ENCODE data around the gene CMTM8. TPM values are rescaled to one million over a fixed set of nuclear protein-coding genes. Genes with fewer than 3 reads are reported as not detected.

The CMTM8 gene
- polyA plus RNA-seq, 12 donors: 1.9 to 4.0 (median 2.4) TPM; not detected in 2

DNA sequence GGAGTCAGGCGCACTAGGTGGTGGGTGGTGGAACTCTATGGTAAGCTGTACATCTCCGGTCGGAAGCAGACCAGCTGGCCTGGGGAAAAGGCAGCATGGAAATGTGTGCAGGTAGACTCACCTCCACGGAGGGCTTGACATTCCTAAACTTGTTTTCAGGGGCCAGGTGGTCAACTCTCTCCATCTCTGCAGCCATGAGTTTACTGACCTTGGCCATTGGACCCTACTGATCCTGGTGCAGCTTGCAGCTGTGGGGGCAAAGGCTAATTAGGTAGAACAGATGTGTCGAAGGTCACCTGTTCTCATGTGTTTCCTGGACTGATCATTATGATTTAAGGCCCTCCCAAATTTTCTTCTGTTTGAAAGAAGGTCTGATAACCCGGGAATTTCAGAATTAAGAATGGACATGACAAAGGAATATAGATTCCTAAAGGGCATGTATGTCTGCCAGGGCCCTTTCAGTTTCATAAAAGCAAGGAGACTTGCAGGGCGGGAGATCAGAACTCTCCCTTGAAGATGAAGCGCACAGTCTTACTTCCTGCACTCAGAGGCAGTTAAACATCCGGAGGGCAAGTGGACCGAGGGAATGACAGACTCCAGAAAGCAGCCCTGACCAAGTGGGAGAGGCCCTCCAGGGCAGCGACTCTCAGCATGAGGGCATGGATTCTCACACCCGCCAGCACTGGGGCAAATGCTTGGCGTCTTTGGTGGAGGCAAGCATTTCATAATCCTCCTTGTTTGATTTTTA is 97.1 kb downstream of the CMTM8 start:
- no peak for DNase-seq

DNA sequence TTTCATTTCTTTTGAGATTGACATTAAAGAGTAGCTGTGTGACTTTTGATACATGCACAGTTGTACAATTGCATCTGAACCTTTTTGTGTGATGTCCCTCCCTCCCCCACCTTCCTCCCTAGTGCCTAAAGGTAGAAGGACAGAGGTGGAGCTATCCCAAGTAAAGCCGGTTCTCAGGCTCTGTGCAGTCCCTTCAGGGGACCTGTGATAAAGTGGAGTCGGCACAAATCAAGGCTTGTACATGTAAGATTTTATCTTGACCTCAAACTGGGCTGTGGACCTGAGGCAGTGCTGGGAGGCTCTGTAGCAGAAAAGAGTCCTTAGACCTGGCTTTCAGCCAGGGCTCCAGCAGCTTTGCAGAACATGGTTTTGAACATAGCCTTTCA is 97.6 kb downstream of the CMTM8 start:
- DNase-seq: no peak

- no peak for DNase-seq
These were observed 99.0 kb downstream of the CMTM8 start for GRCh38 chr3:32337505-32337904.

DNA sequence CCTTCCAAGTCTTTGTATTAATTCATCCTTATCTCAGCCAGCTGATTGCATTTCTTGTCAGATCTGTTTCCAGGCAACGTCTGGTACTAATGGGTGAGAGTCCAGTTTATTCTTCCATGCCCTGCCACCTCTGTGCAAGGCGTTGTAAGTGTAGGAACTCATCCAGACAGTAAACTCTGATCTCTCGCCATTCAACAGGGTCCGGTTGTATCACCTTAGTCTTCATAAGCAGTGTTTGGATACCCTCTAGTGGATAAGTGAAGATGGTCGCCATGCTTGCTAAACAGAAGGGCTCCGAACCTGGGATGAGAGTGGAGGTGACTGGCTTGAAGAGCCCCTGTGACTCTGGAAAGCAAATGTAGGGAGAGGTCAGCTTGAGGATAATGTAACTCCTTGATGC is 101.6 kb downstream of the CMTM8 start:
- peak; percentile 30 for DNase-seq

DNA sequence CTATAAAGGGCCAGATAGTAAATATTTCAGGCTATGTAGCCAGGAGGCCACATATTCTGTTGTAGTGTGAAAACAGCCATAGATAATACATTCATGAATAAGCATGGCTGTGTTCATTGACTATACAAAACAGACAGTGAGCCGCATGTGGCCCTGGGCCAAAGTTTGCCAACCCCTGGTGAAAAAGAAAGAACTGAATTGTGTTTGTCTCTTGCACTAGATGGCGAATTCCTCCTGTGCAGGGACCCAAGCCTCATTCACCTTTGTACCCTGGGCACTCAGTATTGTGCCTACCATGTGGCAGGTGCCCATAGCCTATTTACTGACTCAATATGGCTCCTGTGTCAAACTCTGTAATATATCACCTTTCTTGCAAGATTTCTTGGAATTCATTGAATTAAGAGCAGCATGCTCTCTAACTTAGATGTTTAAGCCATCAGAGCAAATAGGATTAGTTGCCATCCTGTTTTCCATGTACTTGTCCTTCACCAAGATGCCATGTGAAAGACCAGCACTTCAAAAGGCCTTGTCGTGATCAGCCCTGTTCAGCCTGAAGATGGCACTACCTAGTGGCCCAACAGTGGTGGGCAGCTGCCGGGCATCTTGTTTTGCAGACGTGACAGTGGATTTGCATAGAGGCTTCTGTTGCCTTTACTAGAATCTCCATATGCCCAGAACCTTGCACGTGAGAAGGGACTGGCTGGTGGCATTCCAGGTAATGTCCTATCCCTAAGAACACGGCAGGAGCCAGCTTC is 102.3 kb downstream of the CMTM8 start:
- no peak for DNase-seq

GRCh38 chr3:32347343-32348125 is 109.1 kb downstream of the CMTM8 start:
- no peak for DNase-seq

DNA sequence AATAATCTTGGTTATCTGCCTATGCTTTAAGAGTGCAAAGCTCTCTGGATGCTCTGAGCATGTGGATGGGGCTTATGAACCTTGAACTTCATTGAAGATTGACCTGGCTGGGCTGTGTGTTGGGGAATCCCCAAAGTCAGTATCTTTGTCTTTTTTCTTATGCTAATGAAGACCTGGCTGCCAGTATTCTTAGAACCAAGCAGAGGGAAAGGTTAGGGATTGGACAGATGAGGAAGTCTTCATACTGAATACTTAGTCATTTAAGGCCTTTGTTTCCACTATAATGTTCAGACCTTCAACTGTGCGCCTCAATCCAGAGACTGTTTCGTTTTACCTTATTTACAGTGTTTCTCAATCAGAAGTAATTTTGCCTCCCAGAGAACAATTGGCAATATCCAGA is 110.7 kb downstream of the CMTM8 start:
- no peak for DNase-seq

DNA sequence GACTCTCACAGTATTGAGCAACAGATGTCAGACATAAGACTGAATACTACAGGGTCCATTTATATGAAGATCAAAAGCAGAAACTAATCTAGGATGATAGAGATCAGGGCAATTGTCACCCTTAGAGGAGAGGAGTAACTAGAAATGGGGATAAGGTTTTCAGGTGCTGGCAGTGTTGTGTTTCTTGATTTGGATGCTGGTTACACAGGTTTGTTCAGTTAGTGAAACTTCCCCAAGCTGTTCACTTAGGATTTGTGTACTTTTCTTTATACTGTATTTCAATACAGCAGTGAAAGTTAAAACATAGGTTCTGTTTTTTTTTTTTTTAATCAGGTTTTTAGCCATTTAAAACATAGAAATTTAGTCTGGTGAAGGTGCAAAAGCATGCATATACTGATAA is 114.1 kb downstream of the CMTM8 start:
- DNase-seq: no peak

GRCh38 chr3:32353351-32353750 is 114.9 kb downstream of the CMTM8 start:
- DNase-seq: no peak

DNA sequence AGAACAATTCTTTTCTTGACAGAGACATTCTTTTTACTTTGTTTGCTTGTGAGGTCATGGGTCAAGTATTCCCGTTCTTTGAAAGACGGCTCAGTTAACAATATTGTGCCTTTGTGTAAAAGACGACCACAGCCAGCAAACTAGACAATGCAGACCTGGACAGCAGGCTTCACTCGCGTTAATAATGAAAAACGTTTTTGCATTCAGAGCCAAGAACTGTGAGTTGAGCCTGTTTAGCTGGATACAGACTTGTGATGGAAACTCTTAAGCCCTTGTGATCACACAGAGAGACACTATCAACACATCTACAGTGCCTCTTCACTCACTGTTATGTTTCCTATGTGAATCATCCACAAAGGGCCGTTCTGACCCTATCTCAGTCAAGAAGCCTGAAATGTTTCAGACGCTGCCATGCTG is 115.9 kb downstream of the CMTM8 start:
- DNase-seq: no peak

GRCh38 chr3:32355751-32356291 is 117.3 kb downstream of the CMTM8 start:
- no peak for DNase-seq

- DNase-seq: no peak
These were observed 121.4 kb downstream of the CMTM8 start for GRCh38 chr3:32359766-32360492.

DNA sequence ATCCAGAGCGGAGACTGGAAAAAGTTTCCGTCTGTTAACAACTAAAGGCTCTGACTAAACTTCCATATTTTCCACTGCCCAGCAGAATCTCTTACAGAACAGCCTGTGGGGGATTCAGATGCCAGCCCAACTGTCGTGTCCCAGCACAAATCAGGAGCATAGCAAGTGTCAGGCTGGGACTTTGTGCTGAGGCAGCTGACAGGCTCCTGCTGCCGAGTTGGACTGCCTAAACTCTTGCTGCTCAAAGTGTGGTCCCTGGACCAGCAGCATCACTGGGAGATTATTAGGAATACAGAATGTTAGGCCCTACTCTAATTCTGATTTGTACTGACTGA is 122.0 kb downstream of the CMTM8 start:
- no peak for DNase-seq

DNA sequence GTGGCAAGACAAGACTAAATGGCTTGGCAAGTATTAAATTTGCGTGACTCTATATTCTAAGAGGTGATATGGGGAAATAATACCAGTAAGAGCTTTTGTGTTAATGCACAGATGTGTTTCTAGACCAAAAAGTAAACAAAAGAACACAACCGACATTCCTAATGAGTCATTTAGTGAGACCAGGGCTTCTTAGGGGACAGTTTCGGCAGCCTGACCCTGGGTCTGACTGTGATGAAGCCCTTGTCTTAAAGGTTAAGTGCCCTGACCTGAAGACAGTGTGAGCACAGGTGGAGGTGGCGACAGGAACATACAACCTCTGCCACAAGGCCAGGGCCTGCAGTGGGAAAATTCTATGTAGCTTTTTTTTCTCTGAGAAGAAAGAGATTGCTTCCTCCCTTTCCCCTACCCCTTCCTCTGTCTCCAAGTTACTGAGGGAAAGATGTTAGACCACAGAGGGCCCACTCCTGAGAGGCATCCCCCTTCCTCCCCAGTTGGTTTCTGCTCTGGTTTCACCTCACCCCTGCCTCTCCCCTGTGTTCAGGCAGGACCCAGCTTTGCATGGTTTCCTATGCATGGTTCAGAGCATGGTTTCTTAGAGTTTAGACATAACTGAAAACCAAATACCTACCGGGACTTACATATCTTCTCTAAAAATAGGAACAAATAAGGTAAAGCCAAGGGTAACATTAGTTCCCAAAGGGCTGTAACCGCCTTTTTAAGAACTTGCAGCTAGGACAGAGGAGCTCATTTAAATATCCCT is 128.3 kb downstream of the CMTM8 start:
- no peak for DNase-seq

DNA sequence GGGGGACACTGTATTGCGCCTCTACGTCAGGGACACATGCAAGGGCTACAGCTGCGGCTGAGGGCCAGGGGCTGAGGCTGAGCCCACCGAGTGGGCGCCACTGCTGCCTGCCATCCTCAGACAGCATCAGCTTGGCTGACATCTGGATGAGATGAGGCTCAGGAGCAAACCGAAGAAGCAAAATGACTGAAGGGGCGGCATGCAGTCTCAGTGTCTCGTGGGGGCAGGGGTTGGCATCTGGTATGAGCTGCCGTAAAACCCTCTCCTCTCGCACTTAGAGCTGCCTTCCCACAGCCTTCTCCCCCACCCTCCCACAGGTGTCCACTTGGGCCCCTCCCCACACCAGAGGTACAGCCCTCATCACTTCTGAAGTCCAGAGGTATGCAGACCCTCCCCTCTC is 129.0 kb downstream of the CMTM8 start:
- DNase-seq: no peak

GRCh38 chr3:32371461-32372212 is 133.2 kb downstream of the CMTM8 start:
- no peak for DNase-seq

GRCh38 chr3:32372213-32372490 is 133.7 kb downstream of the CMTM8 start:
- DNase-seq: no peak

DNA sequence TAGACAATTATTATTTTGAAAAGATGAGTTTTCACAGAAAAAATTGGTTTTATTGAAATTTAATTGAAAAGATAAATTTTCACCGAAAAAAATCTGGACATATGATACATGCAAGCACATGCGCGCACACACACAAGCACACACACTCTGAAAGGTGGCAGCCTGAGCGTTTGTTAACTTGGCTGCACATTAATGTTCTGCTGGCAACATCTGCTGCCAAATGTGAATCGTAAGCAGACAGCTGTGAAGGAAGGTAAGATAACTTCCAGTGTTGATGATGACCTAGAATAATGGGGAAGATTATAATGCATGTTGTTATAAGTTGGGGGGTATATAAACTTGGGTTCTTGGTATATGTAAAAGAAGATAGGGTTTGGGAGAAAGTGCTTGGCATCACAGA is 134.8 kb downstream of the CMTM8 start:
- DNase-seq: no peak

GRCh38 chr3:32373844-32374243 is 135.4 kb downstream of the CMTM8 start:
- DNase-seq: no peak

- DNase-seq: peak; percentile 76
These were observed 136.5 kb downstream of the CMTM8 start for GRCh38 chr3:32374788-32375595.

Measured in muscle of arm (tissue), 12 donors.